ENCODE results near the gene GRK2.
A peak's percentile ranks its signal among the peaks of the same experiment; 100 is the strongest.

The GRK2 gene

GRCh38 chr11:67251841-67252240, 14.4 kb upstream of the GRK2 start:
- Histone ChIP-seq H3K27me3 (ENCODE audit: low read depth, low read length) (no peaks in the 10 kb centered on the region), H3K4me2 (ENCODE audit: low read length) (no peak overlapping the region), H3K4me1 (ENCODE audit: low read length) (no peaks in the 10 kb centered on the region), H3K27ac (ENCODE audit: low read length) (no peak overlapping the region), H3K79me2 (ENCODE audit: low read length) (peaks cover 47% of the 10 kb centered on the region), H2AFZ (ENCODE audit: low read depth, low read length) (no peak overlapping the region), H3K9ac (ENCODE audit: low read length) (no peak overlapping the region), H4K20me1 (ENCODE audit: insufficient read depth, low read length) (peaks cover 68% of the 10 kb centered on the region), H3K4me3 (ENCODE audit: low read length) (no peak overlapping the region), H3K36me3 (replicated peaks; ENCODE audit: low read depth, low read length) (peaks cover 93% of the 10 kb centered on the region), H3K9me3 (ENCODE audit: insufficient read depth, low read length) (no peaks in the 10 kb centered on the region)
- TF ChIP-seq CTCF (IDR thresholded peaks at IDR 0.05; ENCODE audit: low read depth, low read length), result no peak

GRCh38 chr11:67252831-67253239, 13.4 kb upstream of the GRK2 start:
- peaks cover 71% of the 10 kb centered on the region for H4K20me1 ChIP-seq (ENCODE audit: insufficient read depth, low read length)
- no peaks in the 10 kb centered on the region for H3K4me1 ChIP-seq (ENCODE audit: low read length)
- no peaks in the 10 kb centered on the region for H3K9me3 ChIP-seq (ENCODE audit: insufficient read depth, low read length)
- H3K27ac ChIP-seq (ENCODE audit: low read length), result no peak overlapping the region
- no peak overlapping the region for H2AFZ ChIP-seq (ENCODE audit: low read depth, low read length)
- no peak overlapping the region for H3K9ac ChIP-seq (ENCODE audit: low read length)
- H3K27me3 ChIP-seq (ENCODE audit: low read depth, low read length), result no peaks in the 10 kb centered on the region
- peak; percentile 45 for TF ChIP-seq CTCF (IDR thresholded peaks at IDR 0.05; ENCODE audit: low read depth, low read length)
- TF ChIP-seq EZH2phosphoT487 (IDR thresholded peaks at IDR 0.05; ENCODE audit: low read depth), result no peak
- H3K79me2 ChIP-seq (ENCODE audit: low read length), result peaks cover 42% of the 10 kb centered on the region
- no peak overlapping the region for H3K4me3 ChIP-seq (ENCODE audit: low read length)
- peaks cover 93% of the 10 kb centered on the region for H3K36me3 ChIP-seq (replicated peaks; ENCODE audit: low read depth, low read length)
- H3K4me2 ChIP-seq (ENCODE audit: low read length), result no peak overlapping the region

GRCh38 chr11:67253872-67254624, 12.2 kb upstream of the GRK2 start:
- TF ChIP-seq EZH2phosphoT487 (IDR thresholded peaks at IDR 0.05; ENCODE audit: low read depth) (no peak), CTCF (IDR thresholded peaks at IDR 0.05; ENCODE audit: low read depth, low read length) (no peak)
- H3K9ac ChIP-seq (ENCODE audit: low read length), result no peak overlapping the region
- peaks cover 59% of the 10 kb centered on the region for H4K20me1 ChIP-seq (ENCODE audit: insufficient read depth, low read length)

DNA sequence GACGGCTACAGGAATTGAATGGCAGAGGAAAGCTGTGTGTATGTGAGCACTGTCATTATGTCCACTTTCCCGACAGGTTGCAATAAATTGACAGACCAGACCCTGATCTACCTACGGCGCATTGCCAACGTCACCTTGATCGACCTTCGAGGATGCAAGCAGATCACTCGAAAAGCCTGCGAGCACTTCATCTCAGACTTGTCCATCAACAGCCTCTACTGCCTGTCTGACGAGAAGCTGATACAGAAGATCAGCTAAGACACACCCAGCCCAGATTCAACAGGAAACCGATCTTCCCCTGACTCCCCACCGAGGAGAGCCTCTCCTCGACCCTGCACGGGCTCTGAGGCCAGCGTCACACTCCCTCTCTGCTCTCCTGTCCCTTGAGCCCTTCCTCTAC, 11.5 kb upstream of the GRK2 start:
- peaks cover 54% of the 10 kb centered on the region for H4K20me1 ChIP-seq (ENCODE audit: insufficient read depth, low read length)
- no peaks in the 10 kb centered on the region for H3K4me1 ChIP-seq (ENCODE audit: low read length)
- peaks cover 77% of the 10 kb centered on the region for H3K36me3 ChIP-seq (replicated peaks; ENCODE audit: low read depth, low read length)
- no peak overlapping the region for H3K4me2 ChIP-seq (ENCODE audit: low read length)
- H3K79me2 ChIP-seq (ENCODE audit: low read length), result peaks cover 22% of the 10 kb centered on the region; the same call in 1 of the 2 replicates
- H3K9me3 ChIP-seq (ENCODE audit: insufficient read depth, low read length), result no peaks in the 10 kb centered on the region
- H2AFZ ChIP-seq (ENCODE audit: low read depth, low read length), result no peak overlapping the region
- H3K4me3 ChIP-seq (ENCODE audit: low read length), result no peak overlapping the region
- TF ChIP-seq CTCF (IDR thresholded peaks at IDR 0.05; ENCODE audit: low read depth, low read length) (no peak), EZH2phosphoT487 (IDR thresholded peaks at IDR 0.05; ENCODE audit: low read depth) (no peak)
- H3K27me3 ChIP-seq (ENCODE audit: low read depth, low read length), result no peaks in the 10 kb centered on the region
- no peak overlapping the region for H3K9ac ChIP-seq (ENCODE audit: low read length)
- H3K27ac ChIP-seq (ENCODE audit: low read length), result no peak overlapping the region

More at GRCh38 chr11:67253872-67254624, 12.2 kb upstream of the GRK2 start:
- no peak overlapping the region for H3K27ac ChIP-seq (ENCODE audit: low read length)
- H3K4me2 ChIP-seq (ENCODE audit: low read length), result no peak overlapping the region
- H3K4me3 ChIP-seq (ENCODE audit: low read length), result no peak overlapping the region
- no peaks in the 10 kb centered on the region for H3K9me3 ChIP-seq (ENCODE audit: insufficient read depth, low read length)
- peaks cover 84% of the 10 kb centered on the region for H3K36me3 ChIP-seq (replicated peaks; ENCODE audit: low read depth, low read length)
- no peaks in the 10 kb centered on the region for H3K27me3 ChIP-seq (ENCODE audit: low read depth, low read length)
- H3K4me1 ChIP-seq (ENCODE audit: low read length), result no peaks in the 10 kb centered on the region
- H2AFZ ChIP-seq (ENCODE audit: low read depth, low read length), result no peak overlapping the region
- H3K79me2 ChIP-seq (ENCODE audit: low read length), result peaks cover 30% of the 10 kb centered on the region
